ENCODE measurements around the gene LPP. TPM values are rescaled to one million over a fixed set of nuclear protein-coding genes. Genes with fewer than 3 reads are reported as not detected.

Gene LPP
- polyA plus RNA-seq, 3 donors, result 14.1 to 23.2 (median 15.3) TPM

DNA sequence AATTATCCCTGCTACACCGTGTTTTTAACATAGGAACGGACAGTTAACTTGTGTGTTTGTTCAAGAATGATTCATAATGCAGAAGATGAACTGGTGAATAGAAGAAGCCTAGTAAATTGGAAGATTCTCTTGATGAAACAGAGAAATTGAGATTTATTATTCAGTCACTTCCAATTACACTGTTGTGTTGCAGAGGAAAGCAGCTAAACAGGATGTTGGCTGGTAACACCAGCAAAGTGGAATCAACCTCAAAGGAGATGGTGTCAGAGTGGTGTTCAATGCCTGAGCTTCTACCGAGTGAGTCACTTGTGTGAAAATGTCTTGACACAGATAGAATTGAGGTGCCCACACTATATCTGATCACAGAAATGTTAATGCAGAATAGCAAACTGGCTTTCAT is 399.6 kb downstream of the LPP start:
- Mint-ChIP-seq H3K9me3 (peaks cover 0 to 7% (median 2%) of the 10 kb centered on the region in 7 donors), H3K36me3 (peaks cover under 1 to 3% of the 10 kb centered on the region in 2 donors), H3K4me3 (no peak overlapping the region), H3K27ac (no peak overlapping the region), H3K4me1 (peaks cover 17% of the 10 kb centered on the region), H3K27me3 (ENCODE audit: low read depth in 3 of 3) (no peaks in the 10 kb centered on the region)
- Histone ChIP-seq H3K27ac (ENCODE audit: low read depth in 1 of 2, low read length in 2 of 2) (no peak overlapping the region), H4K20me1 (ENCODE audit: insufficient read depth, low read length) (no peaks in the 10 kb centered on the region), H3K9ac (ENCODE audit: insufficient read depth, low read length, poor library complexity, severe bottlenecking) (no peak overlapping the region), H3K27me3 (ENCODE audit: control insufficient read depth in 2 of 2, insufficient read depth in 2 of 2, low read length in 2 of 2) (no peaks in the 10 kb centered on the region), H3K9me3 (replicated peaks in 1 of 2; ENCODE audit: control insufficient read depth in 1 of 2, insufficient read depth in 1 of 2, low read length in 2 of 2) (no peaks in the 10 kb centered on the region), H3K4me2 (replicated peaks; ENCODE audit: extremely low read depth, low read length, poor library complexity, severe bottlenecking) (no peak overlapping the region), H2AFZ (ENCODE audit: insufficient read depth, low read depth, low read length, poor library complexity, severe bottlenecking) (no peak overlapping the region), H3K4me3 (replicated peaks in 1 of 3; ENCODE audit: low read depth in 2 of 3, low read length in 3 of 3) (no peak overlapping the region), H3K36me3 (replicated peaks in 1 of 2; ENCODE audit: control insufficient read depth in 1 of 2, insufficient read depth in 2 of 2, low read length in 2 of 2) (no peaks in the 10 kb centered on the region), H3K4me1 (ENCODE audit: control insufficient read depth in 1 of 2, insufficient read depth in 2 of 2, low read length in 2 of 2) (peaks cover 6 to 12% of the 10 kb centered on the region in 2 donors), H3K79me2 (ENCODE audit: insufficient read depth, low read length) (no peaks in the 10 kb centered on the region)
- TF ChIP-seq, protein P1, sequence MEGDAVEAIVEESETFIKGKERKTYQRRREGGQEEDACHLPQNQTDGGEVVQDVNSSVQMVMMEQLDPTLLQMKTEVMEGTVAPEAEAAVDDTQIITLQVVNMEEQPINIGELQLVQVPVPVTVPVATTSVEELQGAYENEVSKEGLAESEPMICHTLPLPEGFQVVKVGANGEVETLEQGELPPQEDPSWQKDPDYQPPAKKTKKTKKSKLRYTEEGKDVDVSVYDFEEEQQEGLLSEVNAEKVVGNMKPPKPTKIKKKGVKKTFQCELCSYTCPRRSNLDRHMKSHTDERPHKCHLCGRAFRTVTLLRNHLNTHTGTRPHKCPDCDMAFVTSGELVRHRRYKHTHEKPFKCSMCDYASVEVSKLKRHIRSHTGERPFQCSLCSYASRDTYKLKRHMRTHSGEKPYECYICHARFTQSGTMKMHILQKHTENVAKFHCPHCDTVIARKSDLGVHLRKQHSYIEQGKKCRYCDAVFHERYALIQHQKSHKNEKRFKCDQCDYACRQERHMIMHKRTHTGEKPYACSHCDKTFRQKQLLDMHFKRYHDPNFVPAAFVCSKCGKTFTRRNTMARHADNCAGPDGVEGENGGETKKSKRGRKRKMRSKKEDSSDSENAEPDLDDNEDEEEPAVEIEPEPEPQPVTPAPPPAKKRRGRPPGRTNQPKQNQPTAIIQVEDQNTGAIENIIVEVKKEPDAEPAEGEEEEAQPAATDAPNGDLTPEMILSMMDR (IDR thresholded peaks at IDR 0.05), result no peak
- no peak for DNase-seq
- intact Hi-C loops (cut with micrococcal nuclease), result no loop called here
- 80% methylated on average over 1 of the region's 3 CpGs for WGBS (ENCODE audit: insufficient coverage)

GRCh38 chr3:188554404-188554803 is 400.4 kb downstream of the LPP start:
- Histone ChIP-seq H3K4me3 (replicated peaks in 1 of 3; ENCODE audit: low read depth in 2 of 3, low read length in 3 of 3) (no peak overlapping the region), H3K79me2 (ENCODE audit: insufficient read depth, low read length) (no peaks in the 10 kb centered on the region), H3K9me3 (replicated peaks in 1 of 2; ENCODE audit: control insufficient read depth in 1 of 2, insufficient read depth in 1 of 2, low read length in 2 of 2) (no peaks in the 10 kb centered on the region), H3K27me3 (ENCODE audit: control insufficient read depth in 2 of 2, insufficient read depth in 2 of 2, low read length in 2 of 2) (no peaks in the 10 kb centered on the region), H3K4me2 (replicated peaks; ENCODE audit: extremely low read depth, low read length, poor library complexity, severe bottlenecking) (no peak overlapping the region), H3K4me1 (ENCODE audit: control insufficient read depth in 1 of 2, insufficient read depth in 2 of 2, low read length in 2 of 2) (peaks cover 13 to 17% of the 10 kb centered on the region in 2 donors), H3K9ac (ENCODE audit: insufficient read depth, low read length, poor library complexity, severe bottlenecking) (no peak overlapping the region), H2AFZ (ENCODE audit: insufficient read depth, low read depth, low read length, poor library complexity, severe bottlenecking) (no peak overlapping the region), H3K36me3 (replicated peaks in 1 of 2; ENCODE audit: control insufficient read depth in 1 of 2, insufficient read depth in 2 of 2, low read length in 2 of 2) (no peaks in the 10 kb centered on the region), H4K20me1 (ENCODE audit: insufficient read depth, low read length) (no peaks in the 10 kb centered on the region), H3K27ac (ENCODE audit: low read depth in 1 of 2, low read length in 2 of 2) (no peak overlapping the region)
- H3K36me3 Mint-ChIP-seq, result peaks cover 0 to 3% of the 10 kb centered on the region in 2 donors
- TF ChIP-seq, protein P1 (IDR thresholded peaks at IDR 0.05), result no peak
- no peak overlapping the region for H3K4me3 Mint-ChIP-seq
- intact Hi-C loops (cut with micrococcal nuclease), result no loop called here
- WGBS (ENCODE audit: insufficient coverage), result no CpG with 5 or more reads among the region's 1 CpG
- peaks cover 21% of the 10 kb centered on the region for H3K4me1 Mint-ChIP-seq
- H3K27me3 Mint-ChIP-seq (ENCODE audit: low read depth in 3 of 3), result no peaks in the 10 kb centered on the region
- H3K9me3 Mint-ChIP-seq, result peaks cover 0 to 7% (median 2%) of the 10 kb centered on the region in 7 donors
- no peak for DNase-seq
- no peak overlapping the region for H3K27ac Mint-ChIP-seq

All from CD14-positive monocyte (primary cell).